Ishikawa (cell line): ENCODE results near the gene MAGI1.

Source experiments
- CEBPB ChIP-seq: IDR thresholded peaks from 2 replicates; pipeline ENCODE4 v1.6.1; 2012
- CREB1 ChIP-seq: IDR thresholded peaks from 2 replicates; pipeline ENCODE4 v1.6.1; 2012; ENCODE audit warnings: low read depth
- EGR1 ChIP-seq: IDR thresholded peaks from 2 replicates; pipeline ENCODE4 v1.6.1; 2012
- EP300 ChIP-seq: IDR thresholded peaks from 2 replicates; pipeline ENCODE4 v1.6.1; 2012; ENCODE audit warnings: borderline replicate concordance
- FOXM1 ChIP-seq: IDR thresholded peaks from 2 replicates; pipeline ENCODE4 v1.6.1; 2012; ENCODE audit warnings: low read depth, borderline replicate concordance
- NFIC ChIP-seq: IDR thresholded peaks from 2 replicates; pipeline ENCODE4 v1.6.1; 2012
- RAD21 ChIP-seq: IDR thresholded peaks from 2 replicates; pipeline ENCODE4 v1.6.1; 2012; ENCODE audit warnings: low read depth
- TAF1 ChIP-seq: IDR thresholded peaks from 2 replicates; pipeline ENCODE4 v1.6.1; 2012; ENCODE audit warnings: low read depth, mild to moderate bottlenecking
- TCF12 ChIP-seq: IDR thresholded peaks from 2 replicates; pipeline ENCODE4 v1.6.1; 2012; ENCODE audit warnings: low read depth
- TEAD4 ChIP-seq: IDR thresholded peaks from 2 replicates; pipeline ENCODE4 v1.6.1; 2012
- USF1 ChIP-seq: IDR thresholded peaks from 2 replicates; pipeline ENCODE4 v1.6.1; 2012
- YY1 ChIP-seq: IDR thresholded peaks from 2 replicates; pipeline ENCODE4 v1.6.1; 2012; ENCODE audit warnings: low read depth
- ZBTB7A ChIP-seq: IDR thresholded peaks from 2 replicates; pipeline ENCODE4 v1.6.1; 2012; ENCODE audit warnings: low read depth
- TF ChIP-seq, protein P1 (sequence below): IDR thresholded peaks from 2 replicates; pipeline ENCODE4 v1.6.1; 2012; ENCODE audit warnings: low read depth, mild to moderate bottlenecking
- TF ChIP-seq, protein P2 (sequence below): IDR thresholded peaks from 2 replicates; pipeline ENCODE4 v1.6.1; 2012

The MAGI1 gene

DNA sequence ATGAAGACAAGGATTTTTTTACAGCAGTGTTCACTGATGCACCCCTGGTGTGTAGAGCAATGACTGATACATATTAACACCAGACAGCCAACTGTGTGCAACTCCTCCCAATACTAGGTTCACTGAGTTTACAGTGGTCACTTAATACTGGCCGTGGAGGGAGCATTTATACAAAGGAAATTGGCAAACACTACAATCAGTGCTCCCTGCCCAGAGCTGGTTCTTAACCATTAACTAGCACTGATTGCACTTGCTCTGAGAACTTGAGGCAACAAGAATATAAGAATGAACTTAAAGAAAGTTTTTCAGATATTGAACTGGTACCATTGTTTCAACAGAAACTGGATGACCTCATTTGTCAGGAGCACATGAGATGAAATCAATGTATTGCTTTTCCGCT lies 110.6 kb downstream of the MAGI1 start:
- TF ChIP-seq EP300 (no peak), FOXM1 (no peak), TEAD4 (0 out of 2 replicates have a peak, but pooled peaks have one; percentile 19), USF1 (no peak), EGR1 (no peak), TCF12 (0 out of 2 replicates have a peak, but pooled peaks have one; percentile 12), ZBTB7A (no peak)

GRCh38 chr3:65927576-65927975 lies 111.1 kb downstream of the MAGI1 start:
- no peak for TF ChIP-seq USF1
- TF ChIP-seq ZBTB7A = no peak
- 0 out of 2 replicates have a peak, but pooled peaks have one; percentile 28 for TF ChIP-seq TCF12

- no peak for TF ChIP-seq TAF1
- no peak for TF ChIP-seq USF1
- TF ChIP-seq RAD21 = no peak
- TF ChIP-seq EP300 = no peak
- no peak for TF ChIP-seq NFIC
- no peak for TF ChIP-seq EGR1
- no peak for TF ChIP-seq ZBTB7A
- TF ChIP-seq FOXM1 = no peak
- TF ChIP-seq, protein P1, sequence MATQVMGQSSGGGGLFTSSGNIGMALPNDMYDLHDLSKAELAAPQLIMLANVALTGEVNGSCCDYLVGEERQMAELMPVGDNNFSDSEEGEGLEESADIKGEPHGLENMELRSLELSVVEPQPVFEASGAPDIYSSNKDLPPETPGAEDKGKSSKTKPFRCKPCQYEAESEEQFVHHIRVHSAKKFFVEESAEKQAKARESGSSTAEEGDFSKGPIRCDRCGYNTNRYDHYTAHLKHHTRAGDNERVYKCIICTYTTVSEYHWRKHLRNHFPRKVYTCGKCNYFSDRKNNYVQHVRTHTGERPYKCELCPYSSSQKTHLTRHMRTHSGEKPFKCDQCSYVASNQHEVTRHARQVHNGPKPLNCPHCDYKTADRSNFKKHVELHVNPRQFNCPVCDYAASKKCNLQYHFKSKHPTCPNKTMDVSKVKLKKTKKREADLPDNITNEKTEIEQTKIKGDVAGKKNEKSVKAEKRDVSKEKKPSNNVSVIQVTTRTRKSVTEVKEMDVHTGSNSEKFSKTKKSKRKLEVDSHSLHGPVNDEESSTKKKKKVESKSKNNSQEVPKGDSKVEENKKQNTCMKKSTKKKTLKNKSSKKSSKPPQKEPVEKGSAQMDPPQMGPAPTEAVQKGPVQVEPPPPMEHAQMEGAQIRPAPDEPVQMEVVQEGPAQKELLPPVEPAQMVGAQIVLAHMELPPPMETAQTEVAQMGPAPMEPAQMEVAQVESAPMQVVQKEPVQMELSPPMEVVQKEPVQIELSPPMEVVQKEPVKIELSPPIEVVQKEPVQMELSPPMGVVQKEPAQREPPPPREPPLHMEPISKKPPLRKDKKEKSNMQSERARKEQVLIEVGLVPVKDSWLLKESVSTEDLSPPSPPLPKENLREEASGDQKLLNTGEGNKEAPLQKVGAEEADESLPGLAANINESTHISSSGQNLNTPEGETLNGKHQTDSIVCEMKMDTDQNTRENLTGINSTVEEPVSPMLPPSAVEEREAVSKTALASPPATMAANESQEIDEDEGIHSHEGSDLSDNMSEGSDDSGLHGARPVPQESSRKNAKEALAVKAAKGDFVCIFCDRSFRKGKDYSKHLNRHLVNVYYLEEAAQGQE = no peak
- no peak for TF ChIP-seq CREB1
- TF ChIP-seq YY1 = no peak
- TF ChIP-seq, protein P2, sequence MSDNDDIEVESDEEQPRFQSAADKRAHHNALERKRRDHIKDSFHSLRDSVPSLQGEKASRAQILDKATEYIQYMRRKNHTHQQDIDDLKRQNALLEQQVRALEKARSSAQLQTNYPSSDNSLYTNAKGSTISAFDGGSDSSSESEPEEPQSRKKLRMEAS = no peak
- TF ChIP-seq CEBPB = no peak
- TF ChIP-seq TCF12 = no peak
- TF ChIP-seq TEAD4 = no peak
Observed at GRCh38 chr3:65925254-65925954, 113.3 kb downstream of the MAGI1 start.

- TF ChIP-seq FOXM1 (no peak), TEAD4 (no peak), ZBTB7A (no peak)
Observed at GRCh38 chr3:65924762-65925161, 114.0 kb downstream of the MAGI1 start.

DNA sequence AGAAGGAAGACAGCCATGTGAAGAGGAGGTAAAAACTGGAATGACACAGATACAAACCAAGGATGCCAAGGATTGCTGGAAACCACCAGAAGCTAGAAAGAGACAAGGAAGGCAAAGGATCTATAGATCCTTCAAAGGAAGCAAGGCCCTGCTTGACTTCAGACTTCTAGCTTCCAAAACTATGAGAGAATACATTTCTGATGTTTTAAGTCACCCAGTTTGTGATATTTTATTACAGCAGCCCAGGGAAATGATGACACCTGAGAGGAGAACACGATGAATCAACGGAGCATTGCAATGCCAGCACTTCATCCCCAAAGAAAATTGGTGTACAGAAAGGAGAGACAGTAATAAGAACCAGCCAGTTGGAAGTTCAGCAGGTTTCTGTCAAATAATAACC lies 116.3 kb downstream of the MAGI1 start:
- TF ChIP-seq EGR1 = no peak
- no peak for TF ChIP-seq TCF12
- no peak for TF ChIP-seq ZBTB7A
- TF ChIP-seq FOXM1 = no peak
- TF ChIP-seq YY1 = no peak
- no peak for TF ChIP-seq EP300
- TF ChIP-seq, protein P1 = no peak
- TF ChIP-seq USF1 = no peak
- TF ChIP-seq TAF1 = no peak
- TF ChIP-seq CEBPB = no peak
- no peak for TF ChIP-seq NFIC

- TF ChIP-seq EGR1 = no peak
- TF ChIP-seq ZBTB7A = no peak
- TF ChIP-seq, protein P1 = no peak
- no peak for TF ChIP-seq TAF1
- TF ChIP-seq TEAD4 = no peak
- TF ChIP-seq, protein P2 = no peak
- no peak for TF ChIP-seq USF1
- TF ChIP-seq CREB1 = no peak
Observed at GRCh38 chr3:65919826-65920225, 118.9 kb downstream of the MAGI1 start.
